PC-3 (cell line): ENCODE measurements around the gene MIPOL1. TPM values are rescaled to one million over a fixed set of nuclear protein-coding genes. Genes with fewer than 3 reads are reported as not detected.

Experiments
- ATAC-seq: fragments of 200-7000 bp; cut with Tn5 transposase; 2 replicates; pipeline ENCODE4 v1.9.1; 2020; ENCODE audit warnings: mild to moderate bottlenecking, moderate library complexity
- BruUV-seq: library from RNA; stranded (reverse); fragments of 400-500 nt; replicated peaks from 2 replicates; lab custom pipeline; 2021; lab: Mats Ljungman, UMichigan
- CTCF ChIA-PET: fragments of 300-600 bp; sonication (Branson Sonifier 250); formaldehyde crosslinking; loops from one replicate; lab custom pipeline; 2022; ENCODE audit warnings: antibody characterized with exemption; lab: Charles Lee
- POLR2A ChIA-PET: fragments of 300-600 bp; sonication (Branson Sonifier 250); formaldehyde crosslinking; loops from one replicate; lab custom pipeline; 2022; ENCODE audit warnings: antibody characterized with exemption; ENCODE audit not compliant: unreplicated experiment; lab: Charles Lee
- DNase-seq: peaks from one replicate; pipeline ENCODE4 v3.0.0-alpha.2; 2015
- H2AFZ ChIP-seq: fragments of 300-600 bp; sonication (generic); 2 replicates; pipeline ENCODE4 v1.6.0; 2016; ENCODE audit warnings: antibody characterized with exemption, low read length
- H3F3A ChIP-seq: fragments of 300-600 bp; sonication (generic); one replicate; pipeline ENCODE4 v1.6.0; 2017; ENCODE audit warnings: antibody characterized with exemption, low read length, control low read depth, mild to moderate bottlenecking; ENCODE audit not compliant: unreplicated experiment
- H3K27ac ChIP-seq: fragments of 300-600 bp; sonication (generic); 2 replicates; pipeline ENCODE4 v1.5.1; 2016; ENCODE audit warnings: mild to moderate bottlenecking, low read length
- H3K27me3 ChIP-seq: fragments of 300-600 bp; sonication (generic); 2 replicates; pipeline ENCODE4 v1.6.1; 2016; ENCODE audit warnings: low read length, mixed read lengths
- H3K36me3 ChIP-seq: fragments of 300-600 bp; sonication (generic); 2 replicates; pipeline ENCODE4 v1.6.1; 2016; ENCODE audit warnings: low read depth, mixed run types, low read length, mixed read lengths
- H3K4me1 ChIP-seq: fragments of 300-600 bp; sonication (generic); 2 replicates; pipeline ENCODE4 v1.5.1; 2016; ENCODE audit warnings: low read length; ENCODE audit not compliant: insufficient read depth
- H3K4me2 ChIP-seq: fragments of 300-600 bp; sonication (generic); 2 replicates; pipeline ENCODE4 v1.6.0; 2016; ENCODE audit warnings: low read length
- H3K4me3 ChIP-seq: fragments of 300-600 bp; sonication (generic); 2 replicates; pipeline ENCODE4 v1.5.1; 2016; ENCODE audit warnings: mild to moderate bottlenecking, low read length, mixed read lengths
- H3K79me2 ChIP-seq: fragments of 300-600 bp; sonication (generic); 2 replicates; pipeline ENCODE4 v1.6.1; 2017; ENCODE audit warnings: low read length, mixed read lengths
- H3K9ac ChIP-seq: fragments of 300-600 bp; sonication (generic); 2 replicates; pipeline ENCODE4 v1.6.0; 2016; ENCODE audit warnings: mild to moderate bottlenecking, low read length
- H3K9me2 ChIP-seq: fragments of 300-600 bp; sonication (generic); replicated peaks from 2 replicates; pipeline ENCODE4 v1.6.1; 2016; ENCODE audit warnings: mixed run types, low read length, mixed read lengths
- H3K9me3 ChIP-seq: fragments of 300-600 bp; sonication (generic); 2 replicates; pipeline ENCODE4 v1.6.1; 2016; ENCODE audit warnings: low read length, mixed read lengths
- H4K20me1 ChIP-seq: fragments of 300-600 bp; sonication (generic); 2 replicates; pipeline ENCODE4 v1.6.1; 2016; ENCODE audit warnings: low read length, mixed read lengths
- EZH2 ChIP-seq: fragments of 300-600 bp; sonication (generic); IDR thresholded peaks from one replicate; pipeline ENCODE4 v1.6.1; 2017; ENCODE audit warnings: antibody characterized with exemption, mild to moderate bottlenecking, low read length; ENCODE audit not compliant: unreplicated experiment
- EZH2phosphoT487 ChIP-seq: fragments of 300-600 bp; sonication (generic); IDR thresholded peaks from 2 replicates; pipeline ENCODE4 v1.6.1; 2018; ENCODE audit warnings: mild to moderate bottlenecking, antibody characterized with exemption, low read length, borderline replicate concordance
- intact Hi-C: fragments of 100-400 bp; cut with micrococcal nuclease; formaldehyde crosslinking; loops from 2 replicates; pipeline ENCODE4 v1.9.0; 2023
- total RNA-seq: library from RNA; depleted of rRNA; stranded (reverse); fragments of >200 nt; gene quantifications from 2 replicates; pipeline ENCODE4 v1.2.3, GENCODE V29; 2014
- TF ChIP-seq, protein P1 (sequence below): fragments of 300-600 bp; sonication (generic); conservative IDR thresholded peaks from 2 replicates; pipeline ENCODE4 v1.5.1; 2017; ENCODE audit warnings: antibody characterized with exemption, low read depth, mild to moderate bottlenecking, low read length

MIPOL1 gene
- total RNA-seq, 1 experiment from 2014 or later, result 22.5 TPM

DNA sequence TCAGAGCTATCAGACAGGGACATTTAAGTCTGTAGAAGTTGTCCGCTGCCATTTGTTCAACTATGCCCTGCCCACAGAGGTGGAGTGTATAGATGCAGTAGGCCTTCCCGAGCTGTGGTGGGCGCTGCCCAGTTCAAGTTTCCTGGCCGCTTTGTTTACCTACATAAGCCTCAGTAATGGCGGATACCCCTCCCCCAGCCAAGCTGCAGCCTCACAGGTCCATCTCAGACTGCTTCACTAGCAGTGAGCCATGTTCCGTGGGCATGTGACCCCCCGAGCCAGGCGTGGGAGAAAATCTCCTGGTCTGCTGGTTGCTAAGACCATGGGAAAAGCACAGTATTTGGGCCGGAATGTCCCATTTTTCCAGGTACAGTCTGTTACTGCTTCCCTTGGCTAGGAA lies 165.9 kb downstream of the MIPOL1 start:
- Histone ChIP-seq H3F3A (no peaks in the 10 kb centered on the region), H3K4me3 (no peak overlapping the region), H3K79me2 (no peaks in the 10 kb centered on the region), H3K27ac (no peak overlapping the region), H3K4me1 (no peaks in the 10 kb centered on the region), H2AFZ (no peak overlapping the region), H3K9me3 (no peaks in the 10 kb centered on the region), H4K20me1 (no peaks in the 10 kb centered on the region), H3K4me2 (no peak overlapping the region), H3K27me3 (no peaks in the 10 kb centered on the region), H3K36me3 (no peaks in the 10 kb centered on the region; the same call in 1 of the 2 replicates), H3K9me2 (no peaks in the 10 kb centered on the region), H3K9ac (no peak overlapping the region)
- BruUV-seq, result no TSS peak
- no peak for DNase-seq
- CTCF ChIA-PET, result no interaction called here
- intact Hi-C loops, result no loop called here
- no peak for ATAC-seq
- TF ChIP-seq, protein P1, sequence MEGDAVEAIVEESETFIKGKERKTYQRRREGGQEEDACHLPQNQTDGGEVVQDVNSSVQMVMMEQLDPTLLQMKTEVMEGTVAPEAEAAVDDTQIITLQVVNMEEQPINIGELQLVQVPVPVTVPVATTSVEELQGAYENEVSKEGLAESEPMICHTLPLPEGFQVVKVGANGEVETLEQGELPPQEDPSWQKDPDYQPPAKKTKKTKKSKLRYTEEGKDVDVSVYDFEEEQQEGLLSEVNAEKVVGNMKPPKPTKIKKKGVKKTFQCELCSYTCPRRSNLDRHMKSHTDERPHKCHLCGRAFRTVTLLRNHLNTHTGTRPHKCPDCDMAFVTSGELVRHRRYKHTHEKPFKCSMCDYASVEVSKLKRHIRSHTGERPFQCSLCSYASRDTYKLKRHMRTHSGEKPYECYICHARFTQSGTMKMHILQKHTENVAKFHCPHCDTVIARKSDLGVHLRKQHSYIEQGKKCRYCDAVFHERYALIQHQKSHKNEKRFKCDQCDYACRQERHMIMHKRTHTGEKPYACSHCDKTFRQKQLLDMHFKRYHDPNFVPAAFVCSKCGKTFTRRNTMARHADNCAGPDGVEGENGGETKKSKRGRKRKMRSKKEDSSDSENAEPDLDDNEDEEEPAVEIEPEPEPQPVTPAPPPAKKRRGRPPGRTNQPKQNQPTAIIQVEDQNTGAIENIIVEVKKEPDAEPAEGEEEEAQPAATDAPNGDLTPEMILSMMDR, result no peak
- TF ChIP-seq EZH2 (no peak), EZH2phosphoT487 (no peak)
- POLR2A ChIA-PET, result no interaction called here

DNA sequence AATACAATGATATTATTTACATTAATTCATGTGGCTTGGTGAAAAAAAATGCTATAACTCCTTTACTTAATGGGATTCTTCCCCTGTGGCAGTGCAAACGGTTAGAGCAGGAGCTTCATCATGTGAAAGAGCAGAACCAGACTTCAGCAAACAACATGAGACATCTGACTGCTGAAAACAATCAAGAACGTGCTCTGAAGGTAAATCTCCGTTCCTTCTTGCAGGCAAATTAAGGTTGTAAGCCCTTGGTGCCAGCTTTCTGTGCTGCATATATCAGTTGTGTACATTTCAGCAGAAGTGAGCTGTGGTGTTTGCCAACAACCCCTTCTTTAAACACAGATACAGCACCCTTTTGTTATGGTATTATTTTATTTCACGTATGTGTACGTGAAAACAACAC lies 171.7 kb downstream of the MIPOL1 start:
- DNase-seq (no peak), ATAC-seq (no peak)
- Histone ChIP-seq H3K36me3 (no peaks in the 10 kb centered on the region), H3K79me2 (no peaks in the 10 kb centered on the region), H3K4me1 (no peaks in the 10 kb centered on the region), H3K27ac (no peak overlapping the region), H4K20me1 (no peaks in the 10 kb centered on the region), H3K4me3 (no peak overlapping the region), H3K9me3 (no peaks in the 10 kb centered on the region), H3F3A (no peaks in the 10 kb centered on the region), H3K9me2 (no peaks in the 10 kb centered on the region), H3K27me3 (no peaks in the 10 kb centered on the region), H3K4me2 (no peak overlapping the region), H3K9ac (no peak overlapping the region), H2AFZ (no peak overlapping the region)
- no peak for TF ChIP-seq EZH2
- no peak for TF ChIP-seq EZH2phosphoT487
- TF ChIP-seq, protein P1, result no peak
- POLR2A ChIA-PET, result interaction anchor here (0.6 kb wide), 1 partner anchor 195 kb away, joined by 3 read pairs; no protein-coding TSS in a partner anchor
- no TSS peak for BruUV-seq
- CTCF ChIA-PET, result no interaction called here
- intact Hi-C loops, result no loop called here

DNA sequence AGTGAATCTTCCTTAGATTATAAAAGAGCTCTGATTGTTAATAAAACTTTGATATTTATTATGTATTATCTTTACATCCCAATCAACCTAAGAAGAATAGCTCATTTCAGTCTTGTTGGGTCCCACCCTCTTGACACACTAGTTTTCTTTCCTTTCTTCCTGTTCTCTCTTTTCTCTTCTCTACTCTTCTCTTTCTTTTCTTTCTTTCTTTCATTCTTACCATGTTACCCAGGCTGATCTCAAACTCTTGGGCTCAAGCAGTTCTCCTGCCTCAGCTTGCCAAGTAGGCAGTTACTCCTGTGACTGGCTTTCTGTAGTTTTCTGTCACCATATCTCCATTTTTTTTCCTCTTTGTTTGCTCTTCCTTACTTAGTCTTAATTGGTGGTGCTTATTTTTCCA lies 177.8 kb downstream of the MIPOL1 start:
- CTCF ChIA-PET, result no interaction called here
- intact Hi-C loops, result no loop called here
- ATAC-seq, result no peak

More for the DNA sequence above, 177.8 kb downstream of the MIPOL1 start:
- Histone ChIP-seq H4K20me1 (no peaks in the 10 kb centered on the region), H3K27me3 (no peaks in the 10 kb centered on the region), H3K4me1 (peaks cover 15% of the 10 kb centered on the region), H3K9me2 (no peaks in the 10 kb centered on the region), H3K4me2 (no peak overlapping the region), H2AFZ (no peak overlapping the region), H3K4me3 (no peak overlapping the region), H3F3A (no peaks in the 10 kb centered on the region), H3K36me3 (no peaks in the 10 kb centered on the region), H3K79me2 (no peaks in the 10 kb centered on the region), H3K27ac (no peak overlapping the region), H3K9me3 (no peaks in the 10 kb centered on the region), H3K9ac (no peak overlapping the region)
- TF ChIP-seq, protein P1, result no peak
- TF ChIP-seq EZH2phosphoT487, result no peak
- TF ChIP-seq EZH2, result no peak
- POLR2A ChIA-PET, result no interaction called here
- no peak for DNase-seq
- no TSS peak for BruUV-seq
